Hematopoietic multipotent progenitor cell (in vitro differentiated cells): ENCODE results near the gene SSMEM1. TPM values are rescaled to one million over a fixed set of nuclear protein-coding genes. Genes with fewer than 3 reads are reported as not detected.
"Not testable (repeated sequence)": the region's sequence is repeated elsewhere in the genome, so short reads cannot be mapped to it uniquely, and the experiment has no call there.

ENCODE experiments used
- DNase-seq, 3 donors: peaks; one replicate each; pipeline ENCODE4 v3.0.0-alpha.2; 2011 to 2015; ENCODE audit warnings: low read depth in 2 of 3, low spot score in 2 of 3
- total RNA-seq: library from RNA; depleted of rRNA; stranded (reverse); fragments of >200 nt; gene quantifications from one replicate; pipeline ENCODE4 v1.2.3, GENCODE V29; 2012

SSMEM1 gene
- total RNA-seq = not detected

- DNase-seq = no peak
These were observed at the start of gene SSMEM1 for GRCh38 chr7:130207642-130208041. TSS of gene SSMEM1 (plus strand) at chr7:130207860. CDS start at chr7:130207911, 51 bp downstream.

- no peak for DNase-seq
These were observed 47.6 kb upstream of the SSMEM1 start for GRCh38 chr7:130160023-130160422.

- DNase-seq = no peak
These were observed 47.2 kb upstream of the SSMEM1 start for GRCh38 chr7:130160455-130160854.

- DNase-seq = no peak
These were observed 45.5 kb upstream of the SSMEM1 start for GRCh38 chr7:130162196-130162595.

GRCh38 chr7:130174237-130174959 is 33.3 kb upstream of the SSMEM1 start:
- DNase-seq = no peak

GRCh38 chr7:130178251-130178650 is 29.4 kb upstream of the SSMEM1 start:
- no peak for DNase-seq

GRCh38 chr7:130179631-130180030 is 28.0 kb upstream of the SSMEM1 start:
- DNase-seq = no peak

GRCh38 chr7:130180571-130181262 is 26.9 kb upstream of the SSMEM1 start:
- no peak for DNase-seq

- DNase-seq = no peak
These were observed 26.4 kb upstream of the SSMEM1 start for GRCh38 chr7:130181263-130181605.

GRCh38 chr7:130182990-130183389 is 24.7 kb upstream of the SSMEM1 start:
- DNase-seq = no peak

- DNase-seq = not testable (repeated sequence)
These were observed 23.3 kb upstream of the SSMEM1 start for GRCh38 chr7:130184349-130184748.

GRCh38 chr7:130187360-130187759 is 20.3 kb upstream of the SSMEM1 start:
- no peak for DNase-seq

GRCh38 chr7:130189343-130189742 is 18.3 kb upstream of the SSMEM1 start:
- DNase-seq = no peak

GRCh38 chr7:130191791-130192190 is 15.9 kb upstream of the SSMEM1 start:
- DNase-seq = no peak

- DNase-seq = no peak
These were observed 12.3 kb upstream of the SSMEM1 start for GRCh38 chr7:130195396-130195795.

- no peak for DNase-seq
These were observed 11.2 kb upstream of the SSMEM1 start for GRCh38 chr7:130196476-130196875.

- DNase-seq = no peak
These were observed 10.6 kb upstream of the SSMEM1 start for GRCh38 chr7:130197094-130197493.

GRCh38 chr7:130201796-130202195 is 5.9 kb upstream of the SSMEM1 start:
- no peak for DNase-seq

GRCh38 chr7:130205084-130205947 is 2.3 kb upstream of the SSMEM1 start, which contains the start of gene TMEM209:
TSS of gene TMEM209 (minus strand) at chr7:130205406. CDS start at chr7:130205375, 31 bp downstream.
- peak; percentile 86 to 98 (median 97) for DNase-seq

GRCh38 chr7:130207033-130207432 is 627 bp upstream of the SSMEM1 start:
- DNase-seq = peak in 1 of 3 donors; percentile 18

GRCh38 chr7:130208516-130208915 is 856 bp downstream of the SSMEM1 start:
- DNase-seq = no peak
